Lower leg skin (tissue), 4 donors: ENCODE data around the gene PCDHA9. TPM values are rescaled to one million over a fixed set of nuclear protein-coding genes. Genes with fewer than 3 reads are reported as not detected.
A peak's percentile ranks its signal among the peaks of the same experiment; 100 is the strongest.
"Not testable (repeated sequence)": the region's sequence is repeated elsewhere in the genome, so short reads cannot be mapped to it uniquely, and the experiment has no call there.

ENCODE experiments used
- DNase-seq, 2 donors: peaks; one replicate each; pipeline ENCODE4 v3.0.0-alpha.2; 2019; ENCODE audit warnings: low spot score in 2 of 2
- H3K4me3 ChIP-seq: fragments of 200-600 bp; sonication (generic); 2 replicates; pipeline ENCODE4 v1.5.1; 2017; ENCODE audit warnings: mild to moderate bottlenecking, low read depth; ENCODE audit not compliant: poor library complexity, severe bottlenecking
- CTCF ChIP-seq, 3 donors: fragments of 450-650 bp; IDR thresholded peaks; one replicate each; pipeline ENCODE4 v1.5.1; 2016; ENCODE audit warnings: antibody characterized with exemption in 3 of 3, mild to moderate bottlenecking in 3 of 3, moderate library complexity in 2 of 3
- POLR2A ChIP-seq, 2 donors: fragments of 450-650 bp; IDR thresholded peaks; one replicate each; pipeline ENCODE4 v1.6.1; 2016 to 2017; ENCODE audit warnings: antibody characterized with exemption in 2 of 2, mild to moderate bottlenecking in 1 of 2, moderate library complexity in 1 of 2
- WGBS, 2 donors: methylation state at CpG; one replicate each; pipeline ENCODE4 v1.1.5; 2018; 5-methylcytosine and 5-hydroxymethylcytosine counted together
- intact Hi-C: fragments of 100-400 bp; cut with DNase I; formaldehyde crosslinking; loops from one replicate; pipeline ENCODE4 v1.15.0; 2023; ENCODE audit warnings: low total_unique reads
- total RNA-seq, 4 donors: library from RNA; depleted of rRNA; stranded (reverse); fragments of >200 nt; gene quantifications; one replicate each; pipeline ENCODE4 v1.1.0, GENCODE V29; 2016

Gene PCDHA9
- total RNA-seq = under 1 TPM in 2 of 4 donors, not detected in 2; 0.06 to 0.07 TPM

- DNase-seq, H3K4me3 ChIP-seq, intact Hi-C loops: not testable (repeated sequence)
- 25% methylated on average over 28 to 37 of the region's 48 CpGs for WGBS, 2 donors
These were observed at the start of gene PCDHA9 for GRCh38 chr5:140848139-140849102. TSS of gene PCDHA9 (plus strand) at chr5:140848382. CDS start at chr5:140848496, 114 bp downstream.

GRCh38 chr5:140800816-140801493 is 47.2 kb upstream of the PCDHA9 start, which contains the start of gene PCDHA3:
TSS of gene PCDHA3 (plus strand) at chr5:140801057.
- no peak within 1 kb of the TSS for H3K4me3 ChIP-seq
- no peak for DNase-seq
- intact Hi-C loops = no loop called here
- 21 to 23% methylated on average over 29 of the region's 29 CpGs for WGBS, 2 donors
- TF ChIP-seq CTCF (IDR thresholded peaks at IDR 0.05) (no peak), POLR2A (IDR thresholded peaks at IDR 0.05) (no peak)

GRCh38 chr5:140801494-140801841 is 46.7 kb upstream of the PCDHA9 start:
- intact Hi-C loops = no loop called here
- TF ChIP-seq POLR2A (IDR thresholded peaks at IDR 0.05) = no peak
- no peak for TF ChIP-seq CTCF (IDR thresholded peaks at IDR 0.05)
- WGBS, 2 donors = 14 to 19% methylated on average over 15 to 16 of the region's 16 CpGs
- H3K4me3 ChIP-seq = no peak overlapping the region
- DNase-seq = no peak

GRCh38 chr5:140802381-140802780 is 45.8 kb upstream of the PCDHA9 start:
- H3K4me3 ChIP-seq, DNase-seq, intact Hi-C loops: not testable (repeated sequence)
- 44 to 60% methylated on average over 38 to 43 of the region's 45 CpGs for WGBS, 2 donors

GRCh38 chr5:140802781-140803271 is 45.4 kb upstream of the PCDHA9 start:
- intact Hi-C loops = no loop called here
- TF ChIP-seq POLR2A (IDR thresholded peaks at IDR 0.05) (no peak), CTCF (IDR thresholded peaks at IDR 0.05) (no peak)
- 46 to 50% methylated on average over 21 to 50 of the region's 53 CpGs for WGBS, 2 donors
- DNase-seq = no peak
- no peak overlapping the region for H3K4me3 ChIP-seq

GRCh38 chr5:140806834-140807775 is 41.1 kb upstream of the PCDHA9 start, which contains the start of gene PCDHA4:
TSS of gene PCDHA4 (plus strand) at chr5:140807068.
- peak in 1 of 2 donors; percentile 81 for DNase-seq
- intact Hi-C loops = no loop called here
- TF ChIP-seq POLR2A (IDR thresholded peaks at IDR 0.05) = no peak
- TF ChIP-seq CTCF (IDR thresholded peaks at IDR 0.05) = no peak
- no peak within 1 kb of the TSS for H3K4me3 ChIP-seq
- 18 to 26% methylated on average over 31 to 47 of the region's 47 CpGs for WGBS, 2 donors

- DNase-seq, H3K4me3 ChIP-seq, intact Hi-C loops: not testable (repeated sequence)
- WGBS, 2 donors = 55 to 62% methylated on average over 37 to 54 of the region's 62 CpGs
These were observed 39.8 kb upstream of the PCDHA9 start for GRCh38 chr5:140808241-140808888.
